HepG2 (cell line): ENCODE results near the gene SLC13A3. TPM values are rescaled to one million over a fixed set of nuclear protein-coding genes. Genes with fewer than 3 reads are reported as not detected.

Source experiments
- AHDC1 ChIP-seq: sonication (generic); formaldehyde crosslinking; IDR thresholded peaks from 2 replicates; pipeline ENCODE4 v1.5.1; 2020; ENCODE audit warnings: mild to moderate bottlenecking, missing genetic modification reagents, borderline replicate concordance
- KLF13 ChIP-seq: sonication (generic); formaldehyde crosslinking; IDR thresholded peaks from 2 replicates; pipeline ENCODE4 v1.4.0; 2020; ENCODE audit warnings: mild to moderate bottlenecking, missing genetic modification reagents
- LBX2 ChIP-seq: sonication (generic); formaldehyde crosslinking; IDR thresholded peaks from 2 replicates; pipeline ENCODE4 v1.5.0; 2020; ENCODE audit warnings: missing genetic modification reagents, mild to moderate bottlenecking, borderline replicate concordance
- MEIS2 ChIP-seq: sonication (generic); formaldehyde crosslinking; IDR thresholded peaks from 2 replicates; pipeline ENCODE4 v1.9.0; 2021; ENCODE audit warnings: mild to moderate bottlenecking, missing genetic modification reagents
- MIXL1 ChIP-seq: IDR thresholded peaks from 2 replicates; pipeline ENCODE4 v1.6.1; 2016
- MTA3 ChIP-seq: sonication (generic); formaldehyde crosslinking; IDR thresholded peaks from 2 replicates; pipeline ENCODE4 v1.4.0; 2020; ENCODE audit warnings: missing genetic modification reagents
- POLR2A ChIP-seq, 2 experiments: IDR thresholded peaks; 2 replicates each; pipeline ENCODE4 v1.6.1; 2011; ENCODE audit warnings: low read depth in 2 of 2, low read length in 2 of 2, mild to moderate bottlenecking in 1 of 2, moderate library complexity in 1 of 2; ENCODE audit not compliant: insufficient read depth in 1 of 2
- PTBP1 ChIP-seq: fragments of 200-400 bp; formaldehyde crosslinking; IDR thresholded peaks from 2 replicates; pipeline ENCODE4 v1.6.1; 2018; ENCODE audit warnings: low read length, low read depth; ENCODE audit not compliant: poor library complexity, severe bottlenecking
- RBAK ChIP-seq: sonication (generic); formaldehyde crosslinking; IDR thresholded peaks from 2 replicates; pipeline ENCODE4 v1.5.1; 2020; ENCODE audit warnings: mild to moderate bottlenecking, missing genetic modification reagents
- SCMH1 ChIP-seq: sonication (generic); formaldehyde crosslinking; IDR thresholded peaks from 2 replicates; pipeline ENCODE4 v1.9.0; 2021; ENCODE audit warnings: missing genetic modification reagents, mild to moderate bottlenecking, borderline replicate concordance
- SP1 ChIP-seq, 2 experiments: fragments of 450-650 bp in 1 of 2; sonication (generic) in 1 of 2; formaldehyde crosslinking in 1 of 2; IDR thresholded peaks; 2 replicates each; pipeline versions ENCODE4 v1.4.0 to v1.6.1; 2016 to 2020; ENCODE audit warnings: missing genetic modification reagents in 1 of 2
- ZFAT ChIP-seq: sonication (generic); formaldehyde crosslinking; conservative IDR thresholded peaks from 2 replicates; pipeline ENCODE4 v1.8.1; 2023; ENCODE audit warnings: missing genetic modification reagents, inconsistent platforms
- ZNF160 ChIP-seq: sonication (generic); formaldehyde crosslinking; IDR thresholded peaks from 2 replicates; pipeline ENCODE4 v1.8.0; 2022; ENCODE audit warnings: mild to moderate bottlenecking, inconsistent platforms, missing genetic modification reagents
- ZNF451 ChIP-seq: sonication (generic); formaldehyde crosslinking; IDR thresholded peaks from 2 replicates; pipeline ENCODE4 v1.5.0; 2020; ENCODE audit warnings: mild to moderate bottlenecking, missing genetic modification reagents
- ZNF747 ChIP-seq: sonication (generic); formaldehyde crosslinking; IDR thresholded peaks from 2 replicates; pipeline ENCODE4 v1.8.1; 2023; ENCODE audit warnings: missing genetic modification reagents, mild to moderate bottlenecking, borderline replicate concordance
- ZSCAN25 ChIP-seq: sonication (generic); formaldehyde crosslinking; IDR thresholded peaks from 2 replicates; pipeline ENCODE4 v1.8.0; 2022; ENCODE audit warnings: mild to moderate bottlenecking, missing genetic modification reagents
- polyA plus RNA-seq, 8 experiments: library from polyadenylated mRNA; depleted of rRNA in 3 of 8; stranded (reverse) in 7 of 8; unstranded in 1 of 8; fragments of >200 nt; fragmentation: Illumina TruSeq in 4 of 8; extraction: Trizol in 4 of 8; gene quantifications; 2 replicates each; pipeline versions ENCODE4 v1.2.1 to v1.2.3, GENCODE V29; 2011 to 2016; ENCODE audit warnings: low read depth in 4 of 8, missing spikeins in 1 of 8, mixed read lengths in 1 of 8; ENCODE audit not compliant: insufficient read depth in 1 of 8
- total RNA-seq, 5 experiments: library from RNA; depleted of rRNA; stranded (reverse); fragments of >200 nt; fragmentation: Illumina TruSeq; extraction: Trizol; gene quantifications; 2 replicates each; pipeline ENCODE4 v1.2.3, GENCODE V29; 2016; ENCODE audit warnings: low read depth in 1 of 5
- TF ChIP-seq, protein P1 (sequence below): sonication (generic); formaldehyde crosslinking; IDR thresholded peaks from 2 replicates; pipeline ENCODE4 v1.4.0; 2020; ENCODE audit warnings: mild to moderate bottlenecking, missing genetic modification reagents
- TF ChIP-seq, protein P2 (sequence below): sonication (generic); formaldehyde crosslinking; IDR thresholded peaks from 2 replicates; pipeline ENCODE4 v1.4.0; 2020; ENCODE audit warnings: missing genetic modification reagents

Gene SLC13A3
- total and polyA plus RNA-seq, 2 of the 13 experiments (the other 11 are each of a cell fraction or from before 2014, with no cell fraction given): 66.5 to 76.0 TPM

- TF ChIP-seq SP1 (IDR thresholded peaks at IDR 0.05): no peak
- 0 out of 2 replicates have a peak, but pooled peaks have one; percentile 43 for TF ChIP-seq SP1 (CRISPR knock-in tag; IDR thresholded peaks at IDR 0.05)
- no peak for TF ChIP-seq LBX2 (CRISPR knock-in tag)
- TF ChIP-seq RBAK (CRISPR knock-in tag): no peak
- TF ChIP-seq ZNF451: no peak
- no peak for TF ChIP-seq KLF13 (CRISPR knock-in tag)
- TF ChIP-seq MIXL1: no peak
- no peak for TF ChIP-seq MTA3 (CRISPR knock-in tag)
- TF ChIP-seq, protein P1, sequence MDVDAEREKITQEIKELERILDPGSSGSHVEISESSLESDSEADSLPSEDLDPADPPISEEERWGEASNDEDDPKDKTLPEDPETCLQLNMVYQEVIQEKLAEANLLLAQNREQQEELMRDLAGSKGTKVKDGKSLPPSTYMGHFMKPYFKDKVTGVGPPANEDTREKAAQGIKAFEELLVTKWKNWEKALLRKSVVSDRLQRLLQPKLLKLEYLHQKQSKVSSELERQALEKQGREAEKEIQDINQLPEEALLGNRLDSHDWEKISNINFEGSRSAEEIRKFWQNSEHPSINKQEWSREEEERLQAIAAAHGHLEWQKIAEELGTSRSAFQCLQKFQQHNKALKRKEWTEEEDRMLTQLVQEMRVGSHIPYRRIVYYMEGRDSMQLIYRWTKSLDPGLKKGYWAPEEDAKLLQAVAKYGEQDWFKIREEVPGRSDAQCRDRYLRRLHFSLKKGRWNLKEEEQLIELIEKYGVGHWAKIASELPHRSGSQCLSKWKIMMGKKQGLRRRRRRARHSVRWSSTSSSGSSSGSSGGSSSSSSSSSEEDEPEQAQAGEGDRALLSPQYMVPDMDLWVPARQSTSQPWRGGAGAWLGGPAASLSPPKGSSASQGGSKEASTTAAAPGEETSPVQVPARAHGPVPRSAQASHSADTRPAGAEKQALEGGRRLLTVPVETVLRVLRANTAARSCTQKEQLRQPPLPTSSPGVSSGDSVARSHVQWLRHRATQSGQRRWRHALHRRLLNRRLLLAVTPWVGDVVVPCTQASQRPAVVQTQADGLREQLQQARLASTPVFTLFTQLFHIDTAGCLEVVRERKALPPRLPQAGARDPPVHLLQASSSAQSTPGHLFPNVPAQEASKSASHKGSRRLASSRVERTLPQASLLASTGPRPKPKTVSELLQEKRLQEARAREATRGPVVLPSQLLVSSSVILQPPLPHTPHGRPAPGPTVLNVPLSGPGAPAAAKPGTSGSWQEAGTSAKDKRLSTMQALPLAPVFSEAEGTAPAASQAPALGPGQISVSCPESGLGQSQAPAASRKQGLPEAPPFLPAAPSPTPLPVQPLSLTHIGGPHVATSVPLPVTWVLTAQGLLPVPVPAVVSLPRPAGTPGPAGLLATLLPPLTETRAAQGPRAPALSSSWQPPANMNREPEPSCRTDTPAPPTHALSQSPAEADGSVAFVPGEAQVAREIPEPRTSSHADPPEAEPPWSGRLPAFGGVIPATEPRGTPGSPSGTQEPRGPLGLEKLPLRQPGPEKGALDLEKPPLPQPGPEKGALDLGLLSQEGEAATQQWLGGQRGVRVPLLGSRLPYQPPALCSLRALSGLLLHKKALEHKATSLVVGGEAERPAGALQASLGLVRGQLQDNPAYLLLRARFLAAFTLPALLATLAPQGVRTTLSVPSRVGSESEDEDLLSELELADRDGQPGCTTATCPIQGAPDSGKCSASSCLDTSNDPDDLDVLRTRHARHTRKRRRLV: 0 out of 2 replicates have a peak, but pooled peaks have one; percentile 4
- no peak for TF ChIP-seq ZNF747 (CRISPR knock-in tag)
- no peak for TF ChIP-seq PTBP1
- TF ChIP-seq SCMH1: no peak
- TF ChIP-seq POLR2A (IDR thresholded peaks at IDR 0.05; ENCODE audit: insufficient read depth in 1 of 2, low read depth in 2 of 2, low read length in 2 of 2): peak in 1 of 2 experiments; percentile 55; a peak in 2 of 4 replicates
- TF ChIP-seq ZNF160 (CRISPR knock-in tag): no peak
- no peak for TF ChIP-seq MEIS2 (CRISPR knock-in tag)
- TF ChIP-seq ZSCAN25 (CRISPR knock-in tag): peak; percentile 66; the same call in 1 of the 2 replicates
- TF ChIP-seq, protein P2, sequence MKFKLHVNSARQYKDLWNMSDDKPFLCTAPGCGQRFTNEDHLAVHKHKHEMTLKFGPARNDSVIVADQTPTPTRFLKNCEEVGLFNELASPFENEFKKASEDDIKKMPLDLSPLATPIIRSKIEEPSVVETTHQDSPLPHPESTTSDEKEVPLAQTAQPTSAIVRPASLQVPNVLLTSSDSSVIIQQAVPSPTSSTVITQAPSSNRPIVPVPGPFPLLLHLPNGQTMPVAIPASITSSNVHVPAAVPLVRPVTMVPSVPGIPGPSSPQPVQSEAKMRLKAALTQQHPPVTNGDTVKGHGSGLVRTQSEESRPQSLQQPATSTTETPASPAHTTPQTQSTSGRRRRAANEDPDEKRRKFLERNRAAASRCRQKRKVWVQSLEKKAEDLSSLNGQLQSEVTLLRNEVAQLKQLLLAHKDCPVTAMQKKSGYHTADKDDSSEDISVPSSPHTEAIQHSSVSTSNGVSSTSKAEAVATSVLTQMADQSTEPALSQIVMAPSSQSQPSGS (CRISPR knock-in tag): no peak
- no peak for TF ChIP-seq ZFAT (CRISPR knock-in tag)
- TF ChIP-seq AHDC1 (CRISPR knock-in tag): peak; percentile 83
Measured at GRCh38 chr20:46631212-46631869, 19.9 kb downstream of the SLC13A3 start (continued).
